ENCODE results near the gene ZNF426.

ZNF426 gene

GRCh38 chr19:9494096-9494495 is 44.3 kb downstream of the ZNF426 start:
- DNase-seq = no peak

GRCh38 chr19:9487016-9487415 is 51.4 kb downstream of the ZNF426 start:
- DNase-seq = no peak

- DNase-seq = no peak
Measured at GRCh38 chr19:9485140-9485539, 53.3 kb downstream of the ZNF426 start.

GRCh38 chr19:9474975-9475374 is 63.5 kb downstream of the ZNF426 start:
- DNase-seq = no peak
